Measurements from ENCODE around the gene SLC38A10. TPM values are rescaled to one million over a fixed set of nuclear protein-coding genes. Genes with fewer than 3 reads are reported as not detected.

The SLC38A10 gene
- total and polyA plus RNA-seq, 2 of the 13 experiments (the other 11 are each of a cell fraction or from before 2014, with no cell fraction given), result 23.4 to 55.8 TPM

DNA sequence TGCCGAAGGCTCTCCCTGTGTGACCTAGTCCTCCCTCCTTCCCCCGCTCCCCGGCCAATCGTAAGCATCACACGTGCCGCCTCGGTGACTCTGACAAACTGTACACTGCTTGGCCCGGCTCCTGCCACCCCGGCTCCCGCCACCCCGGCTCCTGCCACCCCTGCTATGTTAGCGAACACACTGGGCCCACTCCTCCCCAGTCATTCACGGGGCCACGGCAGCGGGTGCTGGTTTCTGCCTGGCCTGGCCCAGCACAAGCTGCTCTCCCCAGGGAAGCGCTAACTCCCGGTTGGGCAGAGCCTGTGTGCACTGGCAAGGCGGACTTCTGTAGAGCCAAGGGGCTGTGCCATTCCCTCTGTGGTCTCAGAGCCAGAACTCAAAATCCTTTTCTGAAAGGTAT is 34.0 kb downstream of the SLC38A10 start:
- H3K9me3 ChIP-seq (ENCODE audit: low read length), result no peaks in the 10 kb centered on the region
- H3K36me3 ChIP-seq (replicated peaks in 1 of 2; ENCODE audit: control insufficient read depth in 1 of 2, insufficient read depth in 2 of 2, low read length in 2 of 2), result peaks cover 39 to 72% of the 10 kb centered on the region in 2 experiments; a peak in 4 of 5 replicates
- WGBS (ENCODE audit: low lambda C conversion rate), result 96% methylated on average over 18 of the region's 18 CpGs
- no peak for DNase-seq (ENCODE audit: low spot score)
- BruUV-seq (replicated peaks), result no TSS peak
- no peak overlapping the region for H3K4me3 ChIP-seq (replicated peaks in 1 of 3; ENCODE audit: insufficient read depth in 1 of 3, low read depth in 2 of 3, low read length in 3 of 3)
- FAIRE-seq, result no peak
- TF ChIP-seq BRD4 (CRISPR knock-in tag; IDR thresholded peaks at IDR 0.05) (no peak), NR1H2 (CRISPR knock-in tag; IDR thresholded peaks at IDR 0.05; ENCODE audit: borderline replicate concordance, low read depth) (no peak), MAF1 (CRISPR knock-in tag; IDR thresholded peaks at IDR 0.05; ENCODE audit: borderline replicate concordance) (no peak), PRPF4 (IDR thresholded peaks at IDR 0.05; ENCODE audit: low read depth, low read length, poor library complexity, severe bottlenecking) (no peak), IKZF4 (CRISPR knock-in tag; IDR thresholded peaks at IDR 0.05; ENCODE audit: borderline replicate concordance, low read depth, not compliant biosample characterization) (no peak), ZNF431 (CRISPR knock-in tag; IDR thresholded peaks at IDR 0.05; ENCODE audit: borderline replicate concordance, low read depth) (no peak)
- ChIA-PET POLR2A (no interaction called here), CTCF (ENCODE audit: low intra/inter-chr PET ratio, low total read pairs) (no interaction called here)
- in situ Hi-C loops (cut with HindIII; ENCODE audit: extremely low pct_ligation_motif_present, low pct_unique_long_range_greater_than_20kb), result no loop called here
- H4K20me1 ChIP-seq (ENCODE audit: insufficient read depth, low read length), result no peaks in the 10 kb centered on the region
- no peak overlapping the region for H3K27ac ChIP-seq (ENCODE audit: extremely low read length, insufficient read depth, low read length)
- no peak overlapping the region for H2AFZ ChIP-seq (ENCODE audit: low read length)
- H3K27me3 ChIP-seq (ENCODE audit: control insufficient read depth in 1 of 2, insufficient read depth in 2 of 2, low read length in 2 of 2), result no peaks in the 10 kb centered on the region
- no peak overlapping the region for H3K4me2 ChIP-seq (ENCODE audit: low read depth, low read length)
- ATAC-seq, result no peak
- intact Hi-C loops (cut with micrococcal nuclease; ENCODE audit: unreplicated experiment), result no loop called here
- H3K9ac ChIP-seq (ENCODE audit: insufficient read depth, low read depth, low read length), result no peak overlapping the region
- H3K79me2 ChIP-seq (ENCODE audit: insufficient read depth, low read length), result no peaks in the 10 kb centered on the region
- H3K4me1 ChIP-seq (ENCODE audit: insufficient read depth, low read length), result no peaks in the 10 kb centered on the region

DNA sequence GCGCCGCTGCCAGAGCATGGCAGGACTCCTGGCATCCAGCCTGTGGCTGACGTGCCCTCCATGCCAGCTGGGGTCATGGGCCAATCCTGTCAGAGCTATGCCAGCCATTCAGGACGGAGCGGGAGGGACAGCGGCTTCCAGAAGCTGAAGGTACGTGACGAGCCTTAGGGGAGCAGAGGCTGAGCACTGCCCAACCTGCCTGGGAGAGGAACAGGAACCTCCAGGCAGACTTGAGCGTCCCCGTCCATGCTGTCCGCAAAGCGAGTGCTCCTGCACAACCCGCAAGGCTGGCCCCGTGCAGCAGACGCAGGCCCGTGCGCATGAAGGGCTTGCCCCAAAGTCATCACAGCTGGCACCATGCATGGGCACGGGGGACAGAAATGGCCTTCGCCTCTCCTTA is 34.5 kb downstream of the SLC38A10 start:
- DNase-seq (ENCODE audit: low spot score) (no peak), ATAC-seq (no peak), FAIRE-seq (no peak)
- H3K27me3 ChIP-seq (ENCODE audit: control insufficient read depth in 1 of 2, insufficient read depth in 2 of 2, low read length in 2 of 2), result no peaks in the 10 kb centered on the region
- no peak overlapping the region for H3K9ac ChIP-seq (ENCODE audit: insufficient read depth, low read depth, low read length)
- TF ChIP-seq, protein P1, sequence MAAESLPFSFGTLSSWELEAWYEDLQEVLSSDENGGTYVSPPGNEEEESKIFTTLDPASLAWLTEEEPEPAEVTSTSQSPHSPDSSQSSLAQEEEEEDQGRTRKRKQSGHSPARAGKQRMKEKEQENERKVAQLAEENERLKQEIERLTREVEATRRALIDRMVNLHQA (CRISPR knock-in tag; IDR thresholded peaks at IDR 0.05), result no peak
- TF ChIP-seq MXI1 (IDR thresholded peaks at IDR 0.05; ENCODE audit: borderline replicate concordance, low read depth, low read length) (no peak), ZNF124 (CRISPR knock-in tag; IDR thresholded peaks at IDR 0.05) (no peak), MBD4 (IDR thresholded peaks at IDR 0.05; ENCODE audit: borderline replicate concordance, low read length) (no peak)
- TF ChIP-seq, protein P2, sequence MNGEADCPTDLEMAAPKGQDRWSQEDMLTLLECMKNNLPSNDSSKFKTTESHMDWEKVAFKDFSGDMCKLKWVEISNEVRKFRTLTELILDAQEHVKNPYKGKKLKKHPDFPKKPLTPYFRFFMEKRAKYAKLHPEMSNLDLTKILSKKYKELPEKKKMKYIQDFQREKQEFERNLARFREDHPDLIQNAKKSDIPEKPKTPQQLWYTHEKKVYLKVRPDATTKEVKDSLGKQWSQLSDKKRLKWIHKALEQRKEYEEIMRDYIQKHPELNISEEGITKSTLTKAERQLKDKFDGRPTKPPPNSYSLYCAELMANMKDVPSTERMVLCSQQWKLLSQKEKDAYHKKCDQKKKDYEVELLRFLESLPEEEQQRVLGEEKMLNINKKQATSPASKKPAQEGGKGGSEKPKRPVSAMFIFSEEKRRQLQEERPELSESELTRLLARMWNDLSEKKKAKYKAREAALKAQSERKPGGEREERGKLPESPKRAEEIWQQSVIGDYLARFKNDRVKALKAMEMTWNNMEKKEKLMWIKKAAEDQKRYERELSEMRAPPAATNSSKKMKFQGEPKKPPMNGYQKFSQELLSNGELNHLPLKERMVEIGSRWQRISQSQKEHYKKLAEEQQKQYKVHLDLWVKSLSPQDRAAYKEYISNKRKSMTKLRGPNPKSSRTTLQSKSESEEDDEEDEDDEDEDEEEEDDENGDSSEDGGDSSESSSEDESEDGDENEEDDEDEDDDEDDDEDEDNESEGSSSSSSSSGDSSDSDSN (CRISPR knock-in tag; IDR thresholded peaks at IDR 0.05), result no peak
- no peak overlapping the region for H3K27ac ChIP-seq (ENCODE audit: extremely low read length, insufficient read depth, low read length)
- in situ Hi-C loops (cut with HindIII; ENCODE audit: extremely low pct_ligation_motif_present, low pct_unique_long_range_greater_than_20kb) (no loop called here), intact Hi-C loops (cut with micrococcal nuclease; ENCODE audit: unreplicated experiment) (no loop called here)
- H3K36me3 ChIP-seq (replicated peaks in 1 of 2; ENCODE audit: control insufficient read depth in 1 of 2, insufficient read depth in 2 of 2, low read length in 2 of 2), result peaks cover 35 to 67% of the 10 kb centered on the region in 2 experiments
- CTCF ChIA-PET (ENCODE audit: low intra/inter-chr PET ratio, low total read pairs), result no interaction called here
- H3K79me2 ChIP-seq (ENCODE audit: insufficient read depth, low read length), result no peaks in the 10 kb centered on the region
- no peak overlapping the region for H3K4me3 ChIP-seq (replicated peaks in 1 of 3; ENCODE audit: insufficient read depth in 1 of 3, low read depth in 2 of 3, low read length in 3 of 3)
- no peaks in the 10 kb centered on the region for H3K4me1 ChIP-seq (ENCODE audit: insufficient read depth, low read length)
- no TSS peak for BruUV-seq (replicated peaks)
- no peak overlapping the region for H3K4me2 ChIP-seq (ENCODE audit: low read depth, low read length)
- POLR2A ChIA-PET, result no interaction called here
- H4K20me1 ChIP-seq (ENCODE audit: insufficient read depth, low read length), result no peaks in the 10 kb centered on the region
- H3K9me3 ChIP-seq (ENCODE audit: low read length), result no peaks in the 10 kb centered on the region
- 95% methylated on average over 11 of the region's 19 CpGs for WGBS (ENCODE audit: low lambda C conversion rate)
- H2AFZ ChIP-seq (ENCODE audit: low read length), result no peak overlapping the region

Data from HepG2 (cell line).